ENCODE data around the gene MLLT3. TPM values are rescaled to one million over a fixed set of nuclear protein-coding genes. Genes with fewer than 3 reads are reported as not detected.
A peak's percentile ranks its signal among the peaks of the same experiment; 100 is the strongest.

Gene MLLT3
- total and polyA plus RNA-seq, 7 experiments from 2014 or later = 40.9 to 85.3 (median 64.8) TPM

DNA sequence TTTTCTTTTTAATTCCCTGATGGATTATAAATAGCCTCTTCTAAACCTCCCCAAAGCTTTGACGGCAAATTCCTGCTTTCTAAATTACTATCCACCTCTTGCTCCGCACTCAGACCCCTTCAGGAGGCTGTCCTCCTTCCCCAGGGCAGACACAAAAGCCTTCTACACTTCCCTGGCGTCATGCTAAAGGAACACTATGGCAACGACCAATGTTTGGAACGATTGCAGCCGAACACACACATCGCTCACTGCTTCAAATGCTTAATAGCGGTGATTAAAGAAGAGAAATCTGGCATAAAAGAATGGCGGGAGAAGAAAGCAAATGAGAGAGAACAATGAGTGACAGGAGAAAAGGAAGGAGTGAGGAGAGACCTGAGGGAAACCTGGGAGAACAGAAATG, 297.3 kb downstream of the MLLT3 start:
- H3K36me3 Mint-ChIP-seq = peaks cover 0 to 49% (median 0%) of the 10 kb centered on the region in 5 donors
- H3K9me3 Mint-ChIP-seq = peaks cover 0 to 16% (median 3%) of the 10 kb centered on the region in 11 donors
- Histone ChIP-seq H3K27me3 (ENCODE audit: control insufficient read depth in 2 of 2, insufficient read depth in 2 of 2, low read length in 2 of 2) (no peaks in the 10 kb centered on the region), H3K36me3 (ENCODE audit: control insufficient read depth in 2 of 3, insufficient read depth in 3 of 3, low read length in 3 of 3) (no peaks in the 10 kb centered on the region), H3K9me3 (ENCODE audit: control insufficient read depth in 2 of 3, low read length in 3 of 3) (no peaks in the 10 kb centered on the region), H3K27ac (ENCODE audit: low read depth, low read length) (no peak overlapping the region), H3K4me3 (ENCODE audit: low read length) (no peak overlapping the region), H3K4me1 (ENCODE audit: control insufficient read depth in 2 of 2, insufficient read depth in 2 of 2, low read length in 2 of 2) (peaks cover 23 to 47% of the 10 kb centered on the region in 2 donors)
- H3K4me3 Mint-ChIP-seq = peak overlapping the region in 4 of 10 donors; percentile 43 to 89 (median 66)
- intact Hi-C loops (cut with micrococcal nuclease) = no loop called here
- ChIA-PET CTCF (no interaction called here), POLR2A (interaction anchor here (0.6 to 1.8 kb wide), 6 partner anchors 9 to 298 kb away, joined by 3 to 4 read pairs (median 4); no protein-coding TSS in a partner anchor)
- DNase-seq (no peak), ATAC-seq (no peak)
- peaks cover 26 to 69% (median 57%) of the 10 kb centered on the region in 7 donors for H3K4me1 Mint-ChIP-seq
- H3K27ac Mint-ChIP-seq = peak overlapping the region in 8 of 9 donors; percentile 27 to 97 (median 74)
- peaks cover 0 to 2% (median 0%) of the 10 kb centered on the region in 5 donors for H3K27me3 Mint-ChIP-seq

DNA sequence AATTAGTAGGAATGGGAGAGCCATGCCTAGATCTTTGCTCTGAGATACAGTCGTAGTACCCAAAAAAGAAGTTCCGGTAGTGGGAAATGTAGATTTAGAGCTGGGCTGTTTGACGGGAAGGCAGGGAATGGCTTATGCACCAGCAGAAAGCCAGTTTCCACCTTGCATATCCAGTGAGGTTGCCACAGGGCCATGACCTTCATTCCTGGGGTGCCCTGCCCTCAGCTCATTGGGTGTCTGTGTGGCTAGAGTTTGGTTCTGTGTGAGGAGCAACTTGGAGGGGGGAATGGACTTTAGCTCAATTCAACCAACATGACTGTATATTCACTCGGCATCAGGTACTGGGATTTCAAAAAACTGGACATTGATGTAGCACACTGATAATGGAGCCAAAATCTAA, 300.1 kb downstream of the MLLT3 start:
- peak overlapping the region; percentile 26 for H3K4me3 ChIP-seq (ENCODE audit: low read length)

DNA sequence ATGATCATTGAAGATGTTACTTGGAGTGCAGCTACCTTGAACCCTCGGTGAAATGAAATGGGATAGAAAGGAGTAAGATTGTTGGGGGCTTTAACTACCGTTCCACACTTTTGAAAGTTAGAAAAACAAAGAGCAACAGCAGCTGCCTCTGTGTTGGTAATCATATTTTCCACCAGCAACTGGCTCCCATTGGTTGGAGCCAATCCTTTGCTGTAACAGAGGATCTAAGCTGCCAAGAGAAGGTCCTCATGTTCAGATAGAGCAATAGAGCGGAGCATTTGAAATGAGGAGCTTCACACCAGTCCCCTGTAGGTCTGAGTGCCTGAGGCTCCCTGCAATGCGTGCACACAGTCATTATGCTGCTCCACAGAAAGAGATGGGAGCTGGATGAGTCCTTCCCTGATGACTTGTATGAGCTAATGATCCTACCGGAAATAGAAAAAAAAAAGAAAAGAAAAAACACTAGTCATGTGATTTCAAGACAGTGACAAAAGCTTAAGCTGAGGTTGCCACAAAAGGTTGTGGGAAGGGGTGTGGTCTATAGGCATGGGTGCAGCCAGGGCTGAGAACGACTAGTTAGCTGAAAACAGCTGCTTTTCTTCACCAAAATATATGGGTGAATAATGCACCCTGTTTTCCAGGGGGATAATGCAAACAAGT, 300.7 kb downstream of the MLLT3 start:
- peak overlapping the region; percentile 59 for H3K27ac ChIP-seq (ENCODE audit: low read depth, low read length)
- H3K9me3 Mint-ChIP-seq = peaks cover 0 to 10% (median 3%) of the 10 kb centered on the region in 11 donors
- no peaks in the 10 kb centered on the region for H3K9me3 ChIP-seq (ENCODE audit: control insufficient read depth in 2 of 3, low read length in 3 of 3)
- intact Hi-C loops (cut with micrococcal nuclease) = loop anchor here (1.0 to 5.0 kb wide), 14 partner anchors 9 to 363 kb away; partner anchors contain the start of genes FOCAD (in 2 of the 2) and MLLT3 (in 2 of the 2)
- peaks cover 0 to 53% (median 0%) of the 10 kb centered on the region in 5 donors for H3K36me3 Mint-ChIP-seq
- H3K27me3 Mint-ChIP-seq = peaks cover 0 to 2% (median 0%) of the 10 kb centered on the region in 5 donors
- H3K27ac Mint-ChIP-seq = peak overlapping the region; percentile 83 to 99 (median 97)
- H3K27me3 ChIP-seq (ENCODE audit: control insufficient read depth in 2 of 2, insufficient read depth in 2 of 2, low read length in 2 of 2) = no peaks in the 10 kb centered on the region
- peaks cover 44 to 97% (median 92%) of the 10 kb centered on the region in 7 donors for H3K4me1 Mint-ChIP-seq
- CTCF ChIA-PET = interaction anchor here (0.6 to 2.3 kb wide), 8 partner anchors 13 to 630 kb away, joined by 3 to 12 read pairs (median 4); no protein-coding TSS in a partner anchor
- peak in 7 of 9 donors; percentile 75 to 88 (median 85) for DNase-seq
- peaks cover 32 to 77% of the 10 kb centered on the region in 2 donors for H3K4me1 ChIP-seq (ENCODE audit: control insufficient read depth in 2 of 2, insufficient read depth in 2 of 2, low read length in 2 of 2)
- no peaks in the 10 kb centered on the region for H3K36me3 ChIP-seq (ENCODE audit: control insufficient read depth in 2 of 3, insufficient read depth in 3 of 3, low read length in 3 of 3)
- peak; percentile 93 for ATAC-seq
- POLR2A ChIA-PET = interaction anchor here (0.6 to 4.2 kb wide), 18 partner anchors 8 to 301 kb away, joined by 3 to 36 read pairs (median 4); partner anchors contain the start of gene MLLT3
- H3K4me3 Mint-ChIP-seq = peak overlapping the region; percentile 49 to 89 (median 73)
- H3K4me3 ChIP-seq (ENCODE audit: low read length) = peak overlapping the region; percentile 26

More for the DNA sequence above, 300.1 kb downstream of the MLLT3 start:
- ChIA-PET POLR2A (interaction anchor here (0.6 to 4.2 kb wide), 15 partner anchors 9 to 300 kb away, joined by 3 to 36 read pairs (median 4); partner anchors contain the start of gene MLLT3), CTCF (interaction anchor here (0.7 to 2.3 kb wide), 5 partner anchors 12 to 375 kb away, joined by 3 to 12 read pairs (median 5); no protein-coding TSS in a partner anchor)
- H3K27me3 Mint-ChIP-seq = peaks cover 0 to 2% (median 0%) of the 10 kb centered on the region in 5 donors
- H3K27me3 ChIP-seq (ENCODE audit: control insufficient read depth in 2 of 2, insufficient read depth in 2 of 2, low read length in 2 of 2) = no peaks in the 10 kb centered on the region
- no peak for ATAC-seq
- peak overlapping the region; percentile 49 to 89 (median 73) for H3K4me3 Mint-ChIP-seq
- DNase-seq = no peak
- H3K27ac Mint-ChIP-seq = peak overlapping the region; percentile 83 to 99 (median 97)
- no peaks in the 10 kb centered on the region for H3K36me3 ChIP-seq (ENCODE audit: control insufficient read depth in 2 of 3, insufficient read depth in 3 of 3, low read length in 3 of 3)
- H3K4me1 Mint-ChIP-seq = peaks cover 41 to 94% (median 85%) of the 10 kb centered on the region in 7 donors
- H3K4me1 ChIP-seq (ENCODE audit: control insufficient read depth in 2 of 2, insufficient read depth in 2 of 2, low read length in 2 of 2) = peaks cover 32 to 73% of the 10 kb centered on the region in 2 donors
- H3K9me3 ChIP-seq (ENCODE audit: control insufficient read depth in 2 of 3, low read length in 3 of 3) = no peaks in the 10 kb centered on the region
- peaks cover 0 to 12% (median 3%) of the 10 kb centered on the region in 11 donors for H3K9me3 Mint-ChIP-seq
- H3K36me3 Mint-ChIP-seq = peaks cover 0 to 52% (median 0%) of the 10 kb centered on the region in 5 donors
- intact Hi-C loops (cut with micrococcal nuclease) = loop anchor here (5.0 kb wide), 4 partner anchors 35 to 360 kb away; partner anchors contain the start of gene FOCAD (in 1 of the 2)
- H3K27ac ChIP-seq (ENCODE audit: low read depth, low read length) = peak overlapping the region; percentile 59

GRCh38 chr9:20320921-20321320, 301.4 kb downstream of the MLLT3 start:
- DNase-seq (no peak), ATAC-seq (no peak)
- CTCF ChIA-PET = interaction anchor here (0.6 to 2.3 kb wide), 8 partner anchors 14 to 848 kb away, joined by 3 to 12 read pairs (median 4); no protein-coding TSS in a partner anchor
- POLR2A ChIA-PET = interaction anchor here (1.0 to 4.2 kb wide), 10 partner anchors 11 to 302 kb away, joined by 3 to 36 read pairs (median 6); partner anchors contain the start of gene MLLT3
- Mint-ChIP-seq H3K4me3 (peak overlapping the region in 9 of 10 donors; percentile 60 to 89 (median 77)), H3K36me3 (peaks cover 0 to 50% (median 0%) of the 10 kb centered on the region in 5 donors), H3K27ac (peak overlapping the region; percentile 83 to 99 (median 95)), H3K27me3 (peaks cover 0 to 2% (median 0%) of the 10 kb centered on the region in 5 donors), H3K4me1 (peaks cover 46 to 98% (median 96%) of the 10 kb centered on the region in 7 donors), H3K9me3 (peaks cover 0 to 10% (median 3%) of the 10 kb centered on the region in 11 donors)
- intact Hi-C loops (cut with micrococcal nuclease) = loop anchor here (1.0 to 5.0 kb wide), 15 partner anchors 9 to 364 kb away; partner anchors contain the start of genes FOCAD (in 2 of the 2) and MLLT3 (in 2 of the 2)
- Histone ChIP-seq H3K36me3 (ENCODE audit: control insufficient read depth in 2 of 3, insufficient read depth in 3 of 3, low read length in 3 of 3) (no peaks in the 10 kb centered on the region), H3K4me3 (ENCODE audit: low read length) (peak overlapping the region; percentile 1), H3K27me3 (ENCODE audit: control insufficient read depth in 2 of 2, insufficient read depth in 2 of 2, low read length in 2 of 2) (no peaks in the 10 kb centered on the region), H3K27ac (ENCODE audit: low read depth, low read length) (peak overlapping the region; percentile 31), H3K4me1 (ENCODE audit: control insufficient read depth in 2 of 2, insufficient read depth in 2 of 2, low read length in 2 of 2) (peaks cover 32 to 84% of the 10 kb centered on the region in 2 donors), H3K9me3 (ENCODE audit: control insufficient read depth in 2 of 3, low read length in 3 of 3) (no peaks in the 10 kb centered on the region)

DNA sequence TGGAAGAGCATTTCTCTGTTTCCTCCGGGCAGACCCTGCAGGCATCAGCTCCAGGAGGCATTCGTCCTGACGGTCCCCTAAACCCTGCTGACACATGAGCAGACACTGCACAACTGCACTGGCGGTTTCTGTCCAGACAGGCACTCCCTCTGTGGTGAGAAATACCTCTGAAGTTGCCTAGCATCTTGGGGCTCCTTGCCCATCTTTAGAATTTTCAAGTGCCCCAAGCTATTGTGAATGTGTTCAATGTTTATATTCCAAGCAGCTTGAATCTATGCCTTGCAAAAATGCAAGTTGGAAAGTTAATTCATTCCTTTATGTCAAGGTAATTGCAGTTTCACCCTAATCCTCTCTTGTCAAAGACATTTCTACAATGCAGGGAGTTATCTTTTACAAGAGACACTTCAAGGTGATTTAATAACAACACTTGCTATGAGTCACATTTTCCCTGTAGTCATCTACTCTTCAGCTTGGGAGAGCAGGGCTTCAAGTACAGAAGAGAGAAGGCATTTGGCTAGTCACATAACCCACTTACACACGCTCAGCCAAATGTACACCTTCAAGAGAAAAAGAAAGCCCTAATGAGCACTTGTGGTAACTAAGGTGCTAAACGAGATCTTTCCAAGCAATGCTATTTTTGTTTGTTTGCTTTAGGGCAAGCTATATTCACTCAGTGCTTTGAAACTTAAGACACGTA, 302.5 kb downstream of the MLLT3 start:
- Histone ChIP-seq H3K27ac (ENCODE audit: low read depth, low read length) (no peak overlapping the region), H3K27me3 (ENCODE audit: control insufficient read depth in 2 of 2, insufficient read depth in 2 of 2, low read length in 2 of 2) (no peaks in the 10 kb centered on the region), H3K4me1 (ENCODE audit: control insufficient read depth in 2 of 2, insufficient read depth in 2 of 2, low read length in 2 of 2) (peaks cover 44 to 95% of the 10 kb centered on the region in 2 donors), H3K36me3 (ENCODE audit: control insufficient read depth in 2 of 3, insufficient read depth in 3 of 3, low read length in 3 of 3) (no peaks in the 10 kb centered on the region), H3K9me3 (ENCODE audit: control insufficient read depth in 2 of 3, low read length in 3 of 3) (no peaks in the 10 kb centered on the region), H3K4me3 (ENCODE audit: low read length) (no peak overlapping the region)
- Mint-ChIP-seq H3K4me1 (peaks cover 53 to 100% (median 96%) of the 10 kb centered on the region in 7 donors), H3K36me3 (peaks cover 0 to 45% (median 0%) of the 10 kb centered on the region in 5 donors), H3K4me3 (peak overlapping the region in 9 of 10 donors; percentile 5 to 89 (median 33)), H3K27me3 (peaks cover 0 to 2% (median 0%) of the 10 kb centered on the region in 5 donors), H3K27ac (peak overlapping the region; percentile 62 to 99 (median 92)), H3K9me3 (peaks cover 0 to 8% (median under 1%) of the 10 kb centered on the region in 11 donors)
- intact Hi-C loops (cut with micrococcal nuclease) = loop anchor here (1.0 to 5.0 kb wide), 12 partner anchors 15 to 392 kb away; partner anchors contain the start of genes FOCAD (in 2 of the 2) and MLLT3 (in 1 of the 2)
- POLR2A ChIA-PET = interaction anchor here (0.6 to 4.2 kb wide), 9 partner anchors 10 to 300 kb away, joined by 3 to 36 read pairs (median 4); no protein-coding TSS in a partner anchor
- CTCF ChIA-PET = interaction anchor here (1.2 kb wide), 1 partner anchor 44 kb away, joined by 4 read pairs; no protein-coding TSS in a partner anchor
- DNase-seq (peak in 1 of 9 donors; percentile 33), ATAC-seq (no peak)
